Neutrophil (primary cell): ENCODE results near the gene AGAP1.

Source experiments
- H3K27ac ChIP-seq: fragments of 200-600 bp; sonication (generic); 2 replicates; pipeline ENCODE4 v1.5.1; 2016; ENCODE audit warnings: mild to moderate bottlenecking, moderate library complexity
- H3K27me3 ChIP-seq: fragments of 200-600 bp; sonication (generic); 2 replicates; pipeline ENCODE4 v1.6.0; 2016; ENCODE audit warnings: mild to moderate bottlenecking
- H3K36me3 ChIP-seq: fragments of 200-600 bp; sonication (generic); 2 replicates; pipeline ENCODE4 v1.5.1; 2017
- H3K4me1 ChIP-seq, 2 experiments: fragments of 200-600 bp in 1 of 2; sonication (generic) in 1 of 2; 1 replicate in 1 of 2; 2 replicates in 1 of 2; pipeline versions ENCODE4 v1.5.1 to v1.6.1; 2013 to 2016; ENCODE audit warnings: low read depth in 1 of 2, low read length in 1 of 2, mild to moderate bottlenecking in 1 of 2, moderate library complexity in 1 of 2; ENCODE audit not compliant: control insufficient read depth in 1 of 2, insufficient read depth in 1 of 2
- H3K4me3 ChIP-seq, 2 experiments: fragments of 200-600 bp in 1 of 2; sonication (generic) in 1 of 2; 1 replicate in 1 of 2; 2 replicates in 1 of 2; pipeline ENCODE4 v1.5.1; 2013 to 2016; ENCODE audit warnings: low read depth in 1 of 2, low read length in 1 of 2, mild to moderate bottlenecking in 1 of 2, moderate library complexity in 1 of 2
- H3K9me3 ChIP-seq: fragments of 200-600 bp; sonication (generic); 2 replicates; pipeline ENCODE4 v1.5.1; 2016
- CTCF ChIP-seq: fragments of 200-600 bp; sonication (generic); IDR thresholded peaks from 2 replicates; pipeline ENCODE4 v1.5.1; 2016; ENCODE audit warnings: antibody characterized with exemption

Gene AGAP1

GRCh38 chr2:236101311-236101950 is 607.6 kb downstream of the AGAP1 start:
- Histone ChIP-seq H3K36me3 (no peaks in the 10 kb centered on the region), H3K9me3 (no peaks in the 10 kb centered on the region), H3K4me1 (no peaks in the 10 kb centered on the region), H3K27ac (no peak overlapping the region), H3K4me3 (no peak overlapping the region), H3K27me3 (no peaks in the 10 kb centered on the region)
- no peak for TF ChIP-seq CTCF

- Histone ChIP-seq H3K9me3 (no peaks in the 10 kb centered on the region), H3K4me3 (no peak overlapping the region), H3K27me3 (peaks cover 9% of the 10 kb centered on the region), H3K36me3 (no peaks in the 10 kb centered on the region), H3K27ac (no peak overlapping the region), H3K4me1 (no peaks in the 10 kb centered on the region)
- no peak for TF ChIP-seq CTCF
These were observed 609.1 kb downstream of the AGAP1 start for GRCh38 chr2:236102971-236103370.

GRCh38 chr2:236103981-236104380 is 610.1 kb downstream of the AGAP1 start:
- Histone ChIP-seq H3K4me1 (no peaks in the 10 kb centered on the region), H3K9me3 (no peaks in the 10 kb centered on the region), H3K36me3 (no peaks in the 10 kb centered on the region), H3K4me3 (no peak overlapping the region), H3K27me3 (peaks cover 19% of the 10 kb centered on the region), H3K27ac (no peak overlapping the region)
- TF ChIP-seq CTCF, result no peak

- no peak for TF ChIP-seq CTCF
- Histone ChIP-seq H3K27ac (no peak overlapping the region), H3K4me3 (no peak overlapping the region), H3K36me3 (no peaks in the 10 kb centered on the region), H3K27me3 (peaks cover 21% of the 10 kb centered on the region), H3K9me3 (no peaks in the 10 kb centered on the region), H3K4me1 (no peaks in the 10 kb centered on the region)
These were observed 612.2 kb downstream of the AGAP1 start for GRCh38 chr2:236105955-236106607.

GRCh38 chr2:236106761-236107160 is 612.9 kb downstream of the AGAP1 start:
- Histone ChIP-seq H3K27me3 (peaks cover 21% of the 10 kb centered on the region), H3K9me3 (no peaks in the 10 kb centered on the region), H3K36me3 (no peaks in the 10 kb centered on the region), H3K4me1 (no peaks in the 10 kb centered on the region), H3K4me3 (no peak overlapping the region), H3K27ac (no peak overlapping the region)
- no peak for TF ChIP-seq CTCF
